ENCODE measurements around the gene UBQLN1.
"Not testable (repeated sequence)": the region's sequence is repeated elsewhere in the genome, so short reads cannot be mapped to it uniquely, and the experiment has no call there.

The UBQLN1 gene

GRCh38 chr9:83630938-83631457 is 76.8 kb downstream of the UBQLN1 start:
- DNase-seq = peak; percentile 78

GRCh38 chr9:83629433-83630104 is 78.2 kb downstream of the UBQLN1 start:
- no peak for DNase-seq

- no peak for DNase-seq
Measured at GRCh38 chr9:83628540-83628939, 79.2 kb downstream of the UBQLN1 start.

GRCh38 chr9:83625178-83625577 is 82.6 kb downstream of the UBQLN1 start:
- no peak for DNase-seq

GRCh38 chr9:83623679-83624076 is 84.1 kb downstream of the UBQLN1 start:
- DNase-seq = peak; percentile 82

GRCh38 chr9:83622939-83623678 is 84.6 kb downstream of the UBQLN1 start, which contains the start of gene IDNK:
Gene IDNK, plus strand, starts transcription at chr9:83623143. Its CDS starts 29 bp downstream, at chr9:83623172.
- peak; percentile 93 for DNase-seq

- DNase-seq = no peak
Measured at GRCh38 chr9:83622433-83622938, 85.3 kb downstream of the UBQLN1 start.

GRCh38 chr9:83620841-83621636 is 86.7 kb downstream of the UBQLN1 start:
- peak; percentile 80 for DNase-seq

GRCh38 chr9:83617299-83617698 is 90.5 kb downstream of the UBQLN1 start:
- no peak for DNase-seq

- not testable (repeated sequence) for DNase-seq
Measured at GRCh38 chr9:83613298-83613697, 94.5 kb downstream of the UBQLN1 start.
